SU-DHL-6 (cell line): ENCODE measurements around the gene UBR2.
"Not testable (repeated sequence)": the region's sequence is repeated elsewhere in the genome, so short reads cannot be mapped to it uniquely, and the experiment has no call there.

Experiments used
- H2AFZ ChIP-seq: fragments of 200-600 bp; sonication (generic); 2 replicates; pipeline ENCODE4 v1.6.1; 2014; ENCODE audit warnings: low read depth, mild to moderate bottlenecking, moderate library complexity, mixed read lengths, antibody characterized with exemption, low read length; ENCODE audit not compliant: severe bottlenecking
- H3F3A ChIP-seq: fragments of 200-600 bp; shearing (Covaris generic); 2 replicates; pipeline ENCODE4 v1.6.0; 2016; ENCODE audit warnings: antibody characterized with exemption, mild to moderate bottlenecking; ENCODE audit not compliant: insufficient read depth
- H3K27ac ChIP-seq: fragments of 200-600 bp; sonication (generic); 2 replicates; pipeline ENCODE4 v1.5.1; 2016; ENCODE audit warnings: low read depth, mild to moderate bottlenecking, low read length, moderate library complexity, mixed read lengths
- H3K27me3 ChIP-seq: fragments of 200-600 bp; sonication (generic), shearing (Covaris generic); 2 replicates; pipeline ENCODE4 v1.6.0; 2014; ENCODE audit warnings: mild to moderate bottlenecking, low read length
- H3K36me3 ChIP-seq: fragments of 200-600 bp; sonication (generic); 2 replicates; pipeline ENCODE4 v1.6.1; 2014; ENCODE audit warnings: mild to moderate bottlenecking, low read length, mixed read lengths
- H3K4me2 ChIP-seq: fragments of 300-600, 200-600 bp; shearing (Covaris generic), sonication (generic); 2 replicates; pipeline ENCODE4 v1.6.0; 2014; ENCODE audit warnings: low read length, low read depth, mild to moderate bottlenecking; ENCODE audit not compliant: poor library complexity, severe bottlenecking
- H3K4me3 ChIP-seq: fragments of 200-600 bp; sonication (generic); 2 replicates; pipeline ENCODE4 v1.5.1; 2014; ENCODE audit warnings: antibody characterized with exemption, low read length, mild to moderate bottlenecking, mixed read lengths; ENCODE audit not compliant: insufficient read depth, poor library complexity, severe bottlenecking
- H3K79me2 ChIP-seq: fragments of 200-600 bp; sonication (generic); 2 replicates; pipeline ENCODE4 v1.6.1; 2014; ENCODE audit warnings: mild to moderate bottlenecking, low read length, moderate library complexity; ENCODE audit not compliant: insufficient read depth
- H3K9ac ChIP-seq: fragments of 200-600 bp; sonication (generic); 2 replicates; pipeline ENCODE4 v1.7.0; 2014; ENCODE audit warnings: mild to moderate bottlenecking, low read length
- H3K9me2 ChIP-seq: fragments of 200-600 bp; sonication (generic); replicated peaks from 2 replicates; pipeline ENCODE4 v1.6.1; 2014; ENCODE audit warnings: low read length; ENCODE audit not compliant: insufficient read depth
- H3K9me3 ChIP-seq: fragments of 200-600 bp; sonication (generic); 2 replicates; pipeline ENCODE4 v1.6.1; 2014; ENCODE audit warnings: low read length, mixed read lengths; ENCODE audit not compliant: insufficient read depth
- H4K20me1 ChIP-seq: fragments of 200-600 bp; sonication (generic); 2 replicates; pipeline ENCODE4 v1.6.1; 2014; ENCODE audit warnings: low read depth, mild to moderate bottlenecking, antibody characterized with exemption, low read length, moderate library complexity, mixed read lengths
- EZH2phosphoT487 ChIP-seq: fragments of 200-600 bp; sonication (generic), shearing (Covaris generic); conservative IDR thresholded peaks from 2 replicates; pipeline ENCODE4 v1.6.1; 2018; ENCODE audit warnings: mild to moderate bottlenecking, antibody characterized with exemption, low read length, moderate library complexity, mixed read lengths
- TF ChIP-seq, protein P1 (sequence below): fragments of 200-600 bp; sonication (generic); IDR thresholded peaks from one replicate; pipeline ENCODE4 v1.5.1; 2017; ENCODE audit warnings: antibody characterized with exemption, mild to moderate bottlenecking, low read length, moderate library complexity; ENCODE audit not compliant: insufficient read depth, poor library complexity, severe bottlenecking

The UBR2 gene

DNA sequence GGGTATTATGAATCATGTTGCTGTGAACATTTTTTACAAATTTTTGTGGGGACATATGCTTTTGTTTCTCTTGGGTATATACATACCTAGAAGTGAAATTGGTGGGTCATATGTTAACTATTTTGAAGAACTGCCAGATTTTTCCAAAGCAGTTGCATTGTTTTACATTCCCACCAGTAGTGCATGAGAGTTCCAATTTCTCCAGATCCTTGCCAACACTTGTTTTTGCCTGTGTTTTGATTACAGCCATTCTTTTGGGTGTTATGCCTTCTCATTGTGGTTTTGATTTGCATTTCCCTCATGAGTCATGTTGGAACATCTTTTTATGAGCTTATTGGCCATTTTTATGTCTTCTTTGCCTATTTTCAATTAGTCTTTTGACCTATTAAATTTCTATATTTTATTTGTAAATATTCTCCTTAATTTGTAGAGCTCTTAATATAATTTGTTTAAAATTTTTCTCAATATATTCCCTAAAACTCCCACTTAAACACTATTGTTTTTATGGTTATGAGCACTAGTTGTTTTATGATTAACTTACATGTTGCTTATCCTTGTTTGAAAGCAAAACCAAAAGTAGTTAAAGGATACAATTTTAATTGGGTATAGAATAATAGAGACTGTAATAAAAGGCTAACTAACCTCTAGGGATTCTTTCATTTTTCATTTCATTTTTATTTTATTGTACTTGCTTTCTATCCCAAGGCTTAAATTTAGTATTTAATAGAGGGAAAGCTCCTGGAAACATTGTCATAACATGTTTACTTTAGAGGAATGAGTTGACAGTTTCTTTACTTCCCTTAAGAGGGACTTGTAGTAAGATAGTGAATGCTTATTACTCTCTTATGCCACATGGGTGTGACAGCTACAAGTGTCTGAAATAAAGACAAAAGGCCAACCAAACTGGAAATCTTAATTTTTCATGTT, 5.5 kb downstream of the UBR2 start:
- peak overlapping the region; percentile 49 for H3K27ac ChIP-seq
- no peak overlapping the region for H3K9ac ChIP-seq

DNA sequence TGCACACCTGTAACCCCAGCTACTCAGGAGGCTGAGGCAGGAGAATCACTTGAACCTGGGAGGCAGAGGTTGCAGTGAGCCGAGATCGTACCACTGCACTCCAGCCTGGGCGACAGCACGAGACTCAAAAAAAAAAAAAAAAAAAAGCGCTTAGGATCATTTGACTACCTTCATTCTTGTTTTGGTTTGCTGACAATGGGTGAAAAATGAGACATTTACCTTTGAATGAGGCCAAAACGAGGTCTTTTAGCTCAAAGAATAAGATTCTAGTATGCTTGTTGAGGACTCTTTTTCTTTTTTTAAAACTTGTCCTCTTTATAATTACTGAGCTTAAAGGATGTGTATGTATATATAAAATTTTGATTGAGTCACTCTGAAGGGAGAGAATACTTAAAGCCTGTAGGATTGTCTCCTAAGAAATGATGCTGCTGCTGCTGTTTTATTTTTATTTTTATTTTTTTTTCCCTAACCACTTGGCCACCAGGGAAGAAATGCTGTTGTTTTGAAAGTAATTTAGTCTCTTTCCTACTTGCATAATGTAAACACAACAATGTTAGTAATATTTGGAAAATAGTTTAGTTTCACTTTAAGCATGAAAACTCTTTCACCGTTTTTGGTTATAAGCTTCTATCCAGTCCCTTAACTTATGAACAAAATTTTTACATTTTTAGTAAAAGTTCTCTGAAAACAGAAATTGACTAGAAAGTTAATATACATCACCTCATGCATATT, 7.9 kb downstream of the UBR2 start:
- peak overlapping the region; percentile 38 for H3K4me3 ChIP-seq
- H3K9me2 ChIP-seq = no peaks in the 10 kb centered on the region
- H3K9me3 ChIP-seq = no peaks in the 10 kb centered on the region
- H2AFZ ChIP-seq = peak overlapping the region; percentile 5
- peaks cover 85% of the 10 kb centered on the region for H3K79me2 ChIP-seq
- H3F3A ChIP-seq = peaks cover 41% of the 10 kb centered on the region
- peak overlapping the region; percentile 86 for H3K4me2 ChIP-seq
- H3K27me3 ChIP-seq = no peaks in the 10 kb centered on the region
- peak overlapping the region; percentile 4 for H3K9ac ChIP-seq
- H3K27ac ChIP-seq = peak overlapping the region; percentile 76
- TF ChIP-seq EZH2phosphoT487 = no peak
- TF ChIP-seq, protein P1, sequence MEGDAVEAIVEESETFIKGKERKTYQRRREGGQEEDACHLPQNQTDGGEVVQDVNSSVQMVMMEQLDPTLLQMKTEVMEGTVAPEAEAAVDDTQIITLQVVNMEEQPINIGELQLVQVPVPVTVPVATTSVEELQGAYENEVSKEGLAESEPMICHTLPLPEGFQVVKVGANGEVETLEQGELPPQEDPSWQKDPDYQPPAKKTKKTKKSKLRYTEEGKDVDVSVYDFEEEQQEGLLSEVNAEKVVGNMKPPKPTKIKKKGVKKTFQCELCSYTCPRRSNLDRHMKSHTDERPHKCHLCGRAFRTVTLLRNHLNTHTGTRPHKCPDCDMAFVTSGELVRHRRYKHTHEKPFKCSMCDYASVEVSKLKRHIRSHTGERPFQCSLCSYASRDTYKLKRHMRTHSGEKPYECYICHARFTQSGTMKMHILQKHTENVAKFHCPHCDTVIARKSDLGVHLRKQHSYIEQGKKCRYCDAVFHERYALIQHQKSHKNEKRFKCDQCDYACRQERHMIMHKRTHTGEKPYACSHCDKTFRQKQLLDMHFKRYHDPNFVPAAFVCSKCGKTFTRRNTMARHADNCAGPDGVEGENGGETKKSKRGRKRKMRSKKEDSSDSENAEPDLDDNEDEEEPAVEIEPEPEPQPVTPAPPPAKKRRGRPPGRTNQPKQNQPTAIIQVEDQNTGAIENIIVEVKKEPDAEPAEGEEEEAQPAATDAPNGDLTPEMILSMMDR = no peak
- peaks cover 27% of the 10 kb centered on the region for H4K20me1 ChIP-seq
- peaks cover 30% of the 10 kb centered on the region for H3K36me3 ChIP-seq

More for the DNA sequence above, 5.5 kb downstream of the UBR2 start:
- TF ChIP-seq, protein P1 = no peak
- no peak for TF ChIP-seq EZH2phosphoT487
- Histone ChIP-seq H2AFZ (no peak overlapping the region), H3K9me2 (no peaks in the 10 kb centered on the region), H3K36me3 (peaks cover 18% of the 10 kb centered on the region), H3K9me3 (no peaks in the 10 kb centered on the region), H3K4me3 (peak overlapping the region; percentile 8), H3K27me3 (no peaks in the 10 kb centered on the region), H3K79me2 (peaks cover 87% of the 10 kb centered on the region), H3K4me2 (peak overlapping the region; percentile 45), H4K20me1 (peaks cover 17% of the 10 kb centered on the region; the same call in 1 of the 2 replicates), H3F3A (peaks cover 43% of the 10 kb centered on the region)

DNA sequence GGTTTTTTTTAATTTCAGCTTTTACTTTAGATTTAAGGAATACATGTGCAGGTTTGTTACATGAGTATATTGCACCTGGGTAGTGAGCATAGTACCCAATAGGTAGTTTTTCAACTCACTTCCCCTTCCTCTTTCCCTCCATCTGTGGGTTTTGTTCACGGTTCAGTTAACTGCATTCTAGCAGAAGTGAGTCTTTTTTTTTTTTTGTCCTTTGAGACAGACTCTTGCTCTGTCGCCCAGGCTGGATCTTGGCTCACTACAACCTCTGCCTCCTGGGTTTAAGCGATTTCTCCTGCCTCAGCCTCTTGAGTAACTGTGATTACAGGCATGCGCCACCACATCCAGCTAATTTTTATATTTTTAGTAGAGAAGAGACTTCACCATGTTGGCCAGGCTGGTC, 8.7 kb downstream of the UBR2 start:
- Histone ChIP-seq H3K4me3 (peak overlapping the region; percentile 38), H3K36me3 (peaks cover 30% of the 10 kb centered on the region), H3K9me2 (no peaks in the 10 kb centered on the region), H3K79me2 (peaks cover 85% of the 10 kb centered on the region), H3F3A (peaks cover 37% of the 10 kb centered on the region), H4K20me1 (peaks cover 27% of the 10 kb centered on the region), H3K4me2 (peak overlapping the region; percentile 86), H3K9me3 (no peaks in the 10 kb centered on the region), H2AFZ (no peak overlapping the region), H3K27me3 (no peaks in the 10 kb centered on the region), H3K27ac (peak overlapping the region; percentile 76), H3K9ac (no peak overlapping the region)
- TF ChIP-seq, protein P1 = no peak
- no peak for TF ChIP-seq EZH2phosphoT487

DNA sequence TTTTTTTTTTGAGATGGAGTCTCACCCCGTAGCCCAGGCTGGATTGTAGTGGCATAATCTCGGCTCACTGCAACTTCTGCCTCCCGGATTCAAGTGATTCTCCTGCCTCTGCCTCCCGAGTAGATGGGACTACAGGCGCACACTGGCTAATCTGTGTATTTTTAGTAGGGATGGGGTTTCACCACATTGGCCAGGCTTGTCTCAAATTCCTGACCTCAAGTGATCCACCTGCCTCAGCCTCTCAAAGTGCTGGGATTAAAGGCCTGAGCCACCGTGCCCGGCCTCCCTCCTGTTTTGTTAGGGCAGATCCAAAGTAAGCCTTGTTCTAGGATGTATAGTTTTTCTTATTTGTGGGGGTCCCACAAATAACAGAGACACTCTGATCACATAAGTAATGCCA, 12.7 kb downstream of the UBR2 start:
- H3K27ac ChIP-seq, H3K4me3 ChIP-seq, H3K9me2 ChIP-seq, H3K9me3 ChIP-seq, H3K27me3 ChIP-seq, H2AFZ ChIP-seq, H3K9ac ChIP-seq, H3K4me2 ChIP-seq: not testable (repeated sequence)
- Histone ChIP-seq H4K20me1 (peaks cover 22% of the 10 kb centered on the region), H3K79me2 (peaks cover 78% of the 10 kb centered on the region), H3K36me3 (peaks cover 25% of the 10 kb centered on the region), H3F3A (peaks cover 19% of the 10 kb centered on the region)
